Aorta (tissue), 5 donors: ENCODE results near the gene SGF29. TPM values are rescaled to one million over a fixed set of nuclear protein-coding genes. Genes with fewer than 3 reads are reported as not detected.

Experiments
- ATAC-seq: fragments of 200-7000 bp; cut with Tn5 transposase; one replicate; pipeline ENCODE4 v1.9.1; 2022; ENCODE audit warnings: moderate library complexity; ENCODE audit not compliant: low FRiP score
- DNase-seq, 2 donors: peaks; one replicate each; pipeline ENCODE4 v3.0.0-alpha.2; 2020
- H3K27ac ChIP-seq, 2 donors: one replicate each; pipeline ENCODE4 v1.5.1; 2013; ENCODE audit warnings: low read length in 2 of 2, mild to moderate bottlenecking in 2 of 2, moderate library complexity in 2 of 2, control low read depth in 1 of 2, inconsistent platforms in 1 of 2, low read depth in 1 of 2
- H3K27me3 ChIP-seq, 2 donors: one replicate each; pipeline ENCODE4 v1.6.1; 2013; ENCODE audit warnings: control low read depth in 1 of 2, low read length in 1 of 2, mild to moderate bottlenecking in 1 of 2, moderate library complexity in 1 of 2; ENCODE audit not compliant: insufficient read depth in 2 of 2, control insufficient read depth in 1 of 2
- H3K36me3 ChIP-seq, 2 donors: one replicate each; pipeline ENCODE4 v1.6.1; 2013; ENCODE audit warnings: control low read depth in 1 of 2, low read length in 1 of 2, mild to moderate bottlenecking in 1 of 2; ENCODE audit not compliant: insufficient read depth in 2 of 2, control insufficient read depth in 1 of 2
- H3K4me1 ChIP-seq, 2 donors: one replicate each; pipeline ENCODE4 v1.6.1; 2013; ENCODE audit warnings: low read length in 2 of 2, control low read depth in 1 of 2, mild to moderate bottlenecking in 1 of 2, moderate library complexity in 1 of 2; ENCODE audit not compliant: insufficient read depth in 2 of 2, control insufficient read depth in 1 of 2
- H3K4me3 ChIP-seq, 2 donors: one replicate each; pipeline ENCODE4 v1.5.1; 2013; ENCODE audit warnings: low read length in 2 of 2, control low read depth in 1 of 2, mild to moderate bottlenecking in 1 of 2
- H3K9me3 ChIP-seq: one replicate; pipeline ENCODE4 v1.6.1; 2013; ENCODE audit warnings: mild to moderate bottlenecking, low read length; ENCODE audit not compliant: control insufficient read depth
- WGBS, 2 donors: extraction: QIAGEN DNeasy Blood & Tissue Kit; methylation state at CpG; one replicate each; pipeline ENCODE4 v1.1.7; 2013; 5-methylcytosine and 5-hydroxymethylcytosine counted together
- intact Hi-C, 2 donors: fragments of 100-400 bp; cut with DNase I; formaldehyde crosslinking; loops; one replicate each; pipeline versions ENCODE4 v1.14.2 to v1.15.0; 2022
- polyA plus RNA-seq, 2 donors: library from polyadenylated mRNA; stranded (reverse); fragments of 200-250 nt; gene quantifications; one replicate each; pipeline ENCODE4 v1.2.3, GENCODE V29; 2013
- total RNA-seq, 2 donors: library from RNA; stranded (reverse); fragmentation: NEBNext Ultra II Directional; extraction: Animal tissue kit (Norgen Biotek cat#: 25700); gene quantifications; one replicate each; pipeline ENCODE4 v1.2.1, GENCODE V29; 2021
- donor health status: healthy with polysubstance abuse.
- donor health status: Bipolar disorder and iron deficiency.
- donor health status: DM: no; HTN: no; CAD: no.
- donor health status: DM: no; HTN: no; CAD: no.
- donor health status: DM: yes; HTN: yes; CAD: no.

Gene SGF29
- total and polyA plus RNA-seq, 4 donors = 17.4 to 41.6 (median 20.2) TPM

DNA sequence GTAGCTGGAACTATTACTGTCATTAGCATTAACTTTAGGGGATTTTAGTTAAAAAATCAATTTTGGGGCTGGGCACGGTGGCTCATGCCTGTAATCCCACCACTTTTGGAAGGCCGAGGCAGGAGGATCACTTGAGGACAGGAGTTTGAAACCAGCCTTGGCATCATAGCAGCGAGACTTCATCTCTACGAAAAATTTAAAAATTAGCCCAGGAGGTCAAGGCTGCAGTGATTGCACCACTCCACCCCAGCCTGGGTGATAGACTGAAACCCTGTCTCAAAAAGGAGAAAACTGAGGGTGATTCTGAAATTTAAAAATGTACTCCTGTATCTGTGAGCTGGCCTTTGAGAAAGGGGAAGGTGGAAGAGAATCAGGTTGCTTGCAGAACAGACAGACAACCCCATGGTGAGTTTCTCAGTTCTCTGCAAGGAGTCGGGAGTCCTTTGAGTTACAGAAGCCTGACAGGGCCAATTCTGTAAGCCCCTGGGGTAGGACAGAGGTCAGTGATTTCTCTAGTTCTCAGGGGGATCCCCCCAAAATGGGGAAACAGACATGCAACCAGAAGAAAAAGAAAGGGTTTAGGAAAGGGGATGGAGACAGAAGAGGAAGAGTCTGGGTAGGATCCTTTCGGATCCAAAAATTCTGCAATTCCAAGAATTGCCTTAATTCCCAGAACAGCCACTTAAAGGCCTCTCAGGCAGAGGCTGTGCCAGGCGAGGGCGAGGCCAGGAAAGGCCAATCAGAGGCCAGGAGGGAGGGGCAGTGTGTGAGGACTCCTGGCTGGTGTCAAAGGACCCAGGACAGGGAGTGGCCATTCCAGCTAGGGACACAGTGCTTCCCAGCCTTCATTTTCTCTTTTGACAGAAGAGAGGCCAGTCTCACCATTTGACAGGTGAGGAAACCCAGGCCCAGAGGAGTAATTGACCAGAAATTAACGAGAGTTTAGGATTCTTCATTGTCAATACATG lies 21.7 kb upstream of the SGF29 start:
- 63 to 68% methylated on average over 9 of the region's 9 CpGs for WGBS, 2 donors
- peak; percentile 82 to 88 for DNase-seq
- no peak overlapping the region for H3K4me3 ChIP-seq
- H3K4me1 ChIP-seq = no peaks in the 10 kb centered on the region
- peak overlapping the region; percentile 18 to 52 for H3K27ac ChIP-seq
- no peaks in the 10 kb centered on the region for H3K27me3 ChIP-seq
- no peaks in the 10 kb centered on the region for H3K9me3 ChIP-seq
- no peaks in the 10 kb centered on the region for H3K36me3 ChIP-seq
- ATAC-seq = peak; percentile 93
- intact Hi-C loops = no loop called here

GRCh38 chr16:28532940-28533647 lies 20.6 kb upstream of the SGF29 start:
- no peak for ATAC-seq
- peak overlapping the region in 1 of 2 donors; percentile 14 for H3K27ac ChIP-seq
- WGBS, 2 donors = 85 to 89% methylated on average over 5 of the region's 5 CpGs
- no peaks in the 10 kb centered on the region for H3K9me3 ChIP-seq
- H3K27me3 ChIP-seq = no peaks in the 10 kb centered on the region
- H3K4me1 ChIP-seq = peaks cover 0 to 1% of the 10 kb centered on the region in 2 donors
- H3K4me3 ChIP-seq = no peak overlapping the region
- no peaks in the 10 kb centered on the region for H3K36me3 ChIP-seq
- no peak for DNase-seq
- intact Hi-C loops = no loop called here

GRCh38 chr16:28534542-28535373 lies 19.0 kb upstream of the SGF29 start:
- peaks cover 0 to 1% of the 10 kb centered on the region in 2 donors for H3K4me1 ChIP-seq
- no peak for ATAC-seq
- 78 to 81% methylated on average over 5 of the region's 5 CpGs for WGBS, 2 donors
- H3K4me3 ChIP-seq = no peak overlapping the region
- no peaks in the 10 kb centered on the region for H3K27me3 ChIP-seq
- peak in 1 of 2 donors; percentile 69 for DNase-seq
- no peaks in the 10 kb centered on the region for H3K36me3 ChIP-seq
- no peaks in the 10 kb centered on the region for H3K9me3 ChIP-seq
- intact Hi-C loops = loop anchor here (5.0 kb wide), 1 partner anchor 42 kb away; the partner anchor contains the start of genes APOBR (in 2 of the 2) and CLN3 (in 2 of the 2)
- H3K27ac ChIP-seq = no peak overlapping the region

DNA sequence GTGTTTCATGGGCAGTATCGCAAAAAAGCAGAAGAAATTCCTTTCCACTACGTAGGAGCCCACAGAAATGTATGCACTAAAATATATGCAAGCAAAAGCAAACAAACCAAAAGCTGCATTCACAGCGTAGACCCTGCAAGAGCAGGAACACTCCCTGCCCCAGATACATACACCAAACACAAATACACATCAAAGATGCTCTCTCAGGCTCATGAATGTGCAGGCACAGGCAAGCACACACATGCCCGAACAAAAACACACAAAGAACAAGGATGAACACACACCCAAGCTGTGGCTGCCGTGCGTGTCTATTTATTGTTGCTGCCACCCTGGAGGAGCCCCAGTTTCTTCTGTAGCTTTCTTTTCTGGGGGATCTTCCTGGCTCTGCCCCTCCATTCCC lies 16.6 kb upstream of the SGF29 start:
- WGBS, 2 donors = 75 to 83% methylated on average over 6 of the region's 6 CpGs
- DNase-seq (no peak), ATAC-seq (no peak)
- Histone ChIP-seq H3K36me3 (no peaks in the 10 kb centered on the region), H3K27ac (no peak overlapping the region), H3K4me1 (peaks cover 0 to 1% of the 10 kb centered on the region in 2 donors), H3K9me3 (no peaks in the 10 kb centered on the region), H3K4me3 (peak overlapping the region in 1 of 2 donors; percentile 24), H3K27me3 (no peaks in the 10 kb centered on the region)
- intact Hi-C loops = loop anchor here (5.0 kb wide), 1 partner anchor 45 kb away; the partner anchor contains the start of genes APOBR (in 2 of the 2) and CLN3 (in 2 of the 2)

DNA sequence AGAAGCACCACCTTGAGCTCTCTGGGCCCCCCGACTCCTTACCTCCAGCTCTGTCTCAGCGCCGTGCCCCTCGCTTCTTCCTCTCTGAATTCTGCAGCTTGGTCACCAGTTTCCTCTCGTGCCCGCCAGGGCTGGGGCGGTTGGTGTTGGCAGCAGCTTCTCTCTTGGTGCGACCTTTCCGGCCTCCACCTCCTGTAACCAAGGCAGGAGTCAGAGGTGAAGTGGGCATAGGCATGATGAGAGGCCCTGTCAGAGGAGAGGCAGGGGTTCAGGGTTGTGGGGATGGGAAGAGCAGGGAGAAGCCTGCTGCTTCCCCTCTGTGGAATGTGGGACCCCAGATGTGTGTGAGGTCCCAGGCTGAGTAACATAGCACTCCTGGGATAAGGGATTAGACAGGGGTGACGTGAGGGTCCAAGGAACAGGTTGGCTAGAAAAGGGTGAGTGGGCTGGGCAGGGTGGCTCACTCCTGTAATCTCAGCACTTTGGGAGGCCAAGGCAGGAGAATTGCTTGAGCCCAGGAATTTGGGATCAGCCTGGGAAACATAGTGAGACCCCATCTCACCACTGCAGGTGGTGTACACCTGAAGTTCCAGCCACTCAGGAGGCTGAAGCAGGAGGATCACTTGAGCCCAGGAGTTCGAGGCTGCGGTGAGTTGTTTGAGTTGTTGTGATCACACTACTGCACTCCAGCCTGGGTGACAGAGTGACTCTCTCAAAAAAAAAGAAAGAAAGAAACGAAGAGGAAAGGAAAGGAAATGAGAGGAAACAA lies 15.6 kb upstream of the SGF29 start:
- DNase-seq (peak in 1 of 2 donors; percentile 61), ATAC-seq (no peak)
- no peaks in the 10 kb centered on the region for H3K9me3 ChIP-seq
- no peaks in the 10 kb centered on the region for H3K36me3 ChIP-seq
- H3K27ac ChIP-seq = peak overlapping the region; percentile 31 to 76
- H3K4me1 ChIP-seq = peaks cover 0 to 1% of the 10 kb centered on the region in 2 donors
- intact Hi-C loops = loop anchor here (5.0 kb wide), 1 partner anchor 46 kb away; the partner anchor contains the start of genes APOBR (in 2 of the 2) and CLN3 (in 2 of the 2)
- peak overlapping the region; percentile 37 to 39 for H3K4me3 ChIP-seq
- 79 to 89% methylated on average over 13 of the region's 13 CpGs for WGBS, 2 donors
- H3K27me3 ChIP-seq = no peaks in the 10 kb centered on the region

DNA sequence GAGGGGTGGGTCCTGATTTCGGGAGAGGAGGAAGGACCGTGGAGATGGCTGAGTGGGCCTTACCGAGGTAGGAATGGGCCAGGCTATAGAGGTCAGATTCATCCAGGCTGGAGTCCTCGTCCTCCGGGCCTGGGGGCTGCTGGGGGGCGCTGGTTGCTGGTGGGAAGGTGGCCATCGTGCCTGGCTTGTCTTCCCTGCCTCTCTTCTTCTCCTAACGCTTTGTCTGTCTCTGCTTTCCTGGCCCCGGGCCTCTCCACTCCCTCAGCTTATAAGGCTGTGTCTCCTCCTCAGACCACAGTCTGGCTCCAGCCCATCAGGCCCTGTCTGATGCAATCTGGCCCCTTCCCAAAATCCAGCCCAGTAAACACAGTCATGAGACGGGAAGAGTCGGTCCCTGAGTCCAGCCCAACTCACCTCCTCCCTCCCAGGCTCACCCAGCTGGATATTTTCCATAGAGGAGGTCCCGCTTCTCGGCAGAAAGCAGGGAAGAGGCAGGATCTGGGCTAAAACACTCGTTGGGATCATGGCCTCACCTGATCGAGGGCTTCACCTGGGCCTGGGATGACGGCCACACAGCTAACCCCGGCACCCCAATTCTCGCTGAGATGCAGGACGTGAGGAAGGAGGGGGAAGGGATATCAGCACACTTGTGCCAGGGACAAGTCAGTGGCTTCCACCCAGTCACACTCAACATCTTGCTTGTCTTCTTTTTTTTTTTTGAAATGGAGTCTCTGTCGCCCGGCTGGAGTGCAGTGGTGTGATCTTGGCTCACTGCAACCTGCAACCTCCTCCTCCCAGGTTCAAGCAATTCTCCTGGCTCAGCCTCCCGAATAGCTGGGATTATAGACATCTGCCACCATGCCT lies 14.8 kb upstream of the SGF29 start, which contains the start of gene NUPR1:
TSS of gene NUPR1 (minus strand) at position 242 of the 864 bp plus-strand sequence. CDS start at position 175, 67 bp downstream.
- WGBS, 2 donors = 11 to 14% methylated on average over 22 of the region's 22 CpGs
- Histone ChIP-seq H3K4me3 (peak within 1 kb of the TSS; percentile 37 to 39), H3K36me3 (no peaks in the 10 kb centered on the region), H3K9me3 (no peaks in the 10 kb centered on the region), H3K27ac (peak within 1 kb of the TSS; percentile 31 to 87), H3K27me3 (no peaks in the 10 kb centered on the region), H3K4me1 (peaks cover 0 to 1% of the 10 kb centered on the region in 2 donors)
- ATAC-seq (peak; percentile 96), DNase-seq (peak; percentile 95 to 96)
- intact Hi-C loops = loop anchor here (5.0 kb wide), 1 partner anchor 47 kb away; the partner anchor contains the start of genes APOBR (in 2 of the 2) and CLN3 (in 2 of the 2)

DNA sequence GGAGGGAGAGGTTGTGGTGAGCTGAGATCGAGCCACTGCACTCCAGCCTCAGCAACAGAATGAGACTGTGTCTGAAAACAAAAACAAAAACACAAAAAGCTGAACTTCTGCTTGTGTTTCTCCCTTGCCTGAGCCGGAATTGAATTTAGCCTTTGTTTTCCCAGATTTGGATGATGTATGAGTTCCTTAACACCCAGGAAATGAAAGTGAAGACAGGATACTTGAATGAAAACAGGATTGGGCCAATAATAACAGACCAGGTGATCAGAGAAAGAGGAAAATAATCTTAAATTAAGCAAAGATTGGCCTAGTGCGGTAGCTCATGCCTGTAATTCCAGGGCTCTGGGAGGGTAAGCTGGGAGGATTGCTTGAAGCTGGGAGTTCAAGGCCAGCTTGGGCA lies 13.4 kb upstream of the SGF29 start:
- Histone ChIP-seq H3K9me3 (no peaks in the 10 kb centered on the region), H3K36me3 (no peaks in the 10 kb centered on the region), H3K27ac (no peak overlapping the region), H3K4me3 (no peak overlapping the region), H3K4me1 (peaks cover 0 to 1% of the 10 kb centered on the region in 2 donors), H3K27me3 (no peaks in the 10 kb centered on the region)
- intact Hi-C loops = no loop called here
- ATAC-seq = no peak
- 69 to 77% methylated on average over 3 of the region's 3 CpGs for WGBS, 2 donors
- DNase-seq = no peak
